ENCODE results near the gene SIM1.

Gene SIM1

DNA sequence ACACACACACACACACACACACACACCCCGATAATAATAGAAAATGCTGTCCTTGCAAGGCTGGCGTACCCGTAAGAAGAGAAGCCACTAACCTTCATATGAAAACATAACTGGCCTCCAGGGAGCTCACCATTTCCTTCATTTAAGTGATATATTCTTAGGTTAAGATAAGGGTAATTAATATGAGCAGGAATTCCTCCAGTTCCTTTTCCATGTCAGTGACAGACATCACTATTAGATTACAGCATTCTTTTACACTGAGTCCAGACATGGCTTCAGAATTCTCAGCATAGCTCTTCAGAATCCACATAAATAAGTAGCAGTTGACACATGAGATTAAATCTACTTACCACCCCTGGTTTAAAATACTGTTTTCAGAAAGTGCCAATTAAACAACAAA is 121.9 kb downstream of the SIM1 start:
- no peak for DNase-seq (ENCODE audit: insufficient read length)
- TF ChIP-seq POLR2A (IDR thresholded peaks at IDR 0.05; ENCODE audit: low read depth, low read length) = no peak
- no peak for TF ChIP-seq TAF1 (IDR thresholded peaks at IDR 0.05; ENCODE audit: borderline replicate concordance, low read depth, low read length)
- no peak for TF ChIP-seq POLR2AphosphoS5 (IDR thresholded peaks at IDR 0.05; ENCODE audit: low read depth, low read length)
- no peak for FAIRE-seq

DNA sequence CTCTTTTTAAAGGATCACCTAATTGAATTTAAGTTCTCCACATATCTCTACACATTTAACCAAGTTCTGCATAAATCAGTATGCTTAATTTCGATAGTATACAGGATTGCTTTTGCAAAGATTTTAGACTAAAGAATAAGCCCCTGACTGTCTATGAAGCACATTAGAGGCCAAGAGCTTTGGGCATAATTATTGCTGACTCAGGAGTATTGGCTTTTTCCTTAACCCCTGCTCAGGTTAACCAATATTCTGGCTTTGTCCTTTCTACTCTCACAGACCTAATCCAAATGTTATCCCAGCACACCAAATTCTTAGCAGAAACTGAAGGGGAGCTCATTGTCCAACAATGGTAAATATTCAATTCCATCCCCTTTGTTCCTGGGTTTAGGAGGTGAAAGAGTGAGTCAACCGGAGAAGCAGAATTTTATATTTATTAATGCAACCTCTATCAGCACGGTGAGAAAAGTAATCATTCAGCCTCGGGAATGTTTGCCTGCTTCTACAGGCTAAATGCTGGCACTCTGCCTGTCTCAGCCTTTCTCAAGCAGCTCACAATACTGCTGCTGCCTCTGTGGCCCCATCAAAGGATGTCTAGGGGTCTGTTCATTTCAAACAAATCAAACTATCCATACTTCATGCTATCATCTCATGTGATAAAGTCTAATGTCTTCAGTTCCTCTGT is 125.0 kb downstream of the SIM1 start:
- TF ChIP-seq POLR2AphosphoS5 (IDR thresholded peaks at IDR 0.05; ENCODE audit: low read depth, low read length) = no peak
- no peak for TF ChIP-seq TAF1 (IDR thresholded peaks at IDR 0.05; ENCODE audit: borderline replicate concordance, low read depth, low read length)
- TF ChIP-seq POLR2A (IDR thresholded peaks at IDR 0.05; ENCODE audit: low read depth, low read length) = no peak
- DNase-seq (ENCODE audit: insufficient read length) (no peak), FAIRE-seq (no peak)

DNA sequence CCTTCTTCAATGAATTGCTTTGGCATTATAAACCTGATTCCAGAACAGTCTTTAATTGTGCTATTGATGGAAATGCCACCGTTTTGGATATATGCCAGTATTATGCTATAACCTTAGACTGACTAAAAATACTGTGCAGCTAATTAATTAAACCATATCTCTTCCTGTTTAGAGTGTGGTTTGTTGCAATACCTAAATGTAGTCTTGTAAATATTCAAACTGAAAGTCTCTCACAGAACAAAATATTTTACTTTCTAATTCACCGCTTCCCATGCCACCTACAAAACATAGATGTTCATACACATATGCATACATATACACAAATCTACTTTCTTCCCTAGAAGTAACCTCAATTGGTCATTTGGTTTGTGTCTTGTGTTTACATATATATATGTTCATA is 126.6 kb downstream of the SIM1 start:
- no peak for FAIRE-seq
- TF ChIP-seq POLR2AphosphoS5 (IDR thresholded peaks at IDR 0.05; ENCODE audit: low read depth, low read length) (no peak), POLR2A (IDR thresholded peaks at IDR 0.05; ENCODE audit: low read depth, low read length) (no peak)
- no peak for DNase-seq (ENCODE audit: insufficient read length)

- FAIRE-seq = no peak
- DNase-seq (ENCODE audit: insufficient read length) = no peak
- TF ChIP-seq POLR2A (IDR thresholded peaks at IDR 0.05; ENCODE audit: low read depth, low read length) = no peak
- TF ChIP-seq POLR2AphosphoS5 (IDR thresholded peaks at IDR 0.05; ENCODE audit: low read depth, low read length) = no peak
- no peak for TF ChIP-seq TAF1 (IDR thresholded peaks at IDR 0.05; ENCODE audit: borderline replicate concordance, low read depth, low read length)
Observed at GRCh38 chr6:100336876-100337275, 127.8 kb downstream of the SIM1 start.

DNA sequence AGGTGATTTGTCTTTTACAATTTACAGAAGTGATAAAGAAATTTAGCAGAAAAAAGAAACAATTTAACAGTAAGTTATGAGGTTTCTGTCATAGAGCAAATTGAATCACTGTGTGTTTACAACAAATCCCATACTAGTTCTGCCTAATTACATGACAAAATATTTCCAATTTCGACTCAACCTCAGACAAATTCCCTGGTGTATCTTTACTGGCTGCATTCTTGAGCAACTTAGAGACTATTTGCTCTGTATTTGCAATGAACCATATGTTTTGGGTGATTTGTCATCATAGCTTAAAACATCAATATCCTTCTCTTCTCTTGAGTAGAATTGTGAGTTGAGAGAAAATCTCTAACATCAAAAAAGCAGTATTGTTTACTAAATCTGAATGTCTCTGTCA is 128.7 kb downstream of the SIM1 start:
- no peak for DNase-seq (ENCODE audit: insufficient read length)
- no peak for FAIRE-seq
- TF ChIP-seq TAF1 (IDR thresholded peaks at IDR 0.05; ENCODE audit: borderline replicate concordance, low read depth, low read length) (no peak), POLR2AphosphoS5 (IDR thresholded peaks at IDR 0.05; ENCODE audit: low read depth, low read length) (no peak), POLR2A (IDR thresholded peaks at IDR 0.05; ENCODE audit: low read depth, low read length) (no peak)
